Midbrain (tissue), 1 donor: Measurements from ENCODE around the gene ATAT1.
"Not testable (repeated sequence)": the region's sequence is repeated elsewhere in the genome, so short reads cannot be mapped to it uniquely, and the experiment has no call there.

ENCODE experiments used
- DNase-seq: peaks from one replicate; lab custom pipeline; 2025; lab: John Stamatoyannopoulos, UW

Gene ATAT1

DNA sequence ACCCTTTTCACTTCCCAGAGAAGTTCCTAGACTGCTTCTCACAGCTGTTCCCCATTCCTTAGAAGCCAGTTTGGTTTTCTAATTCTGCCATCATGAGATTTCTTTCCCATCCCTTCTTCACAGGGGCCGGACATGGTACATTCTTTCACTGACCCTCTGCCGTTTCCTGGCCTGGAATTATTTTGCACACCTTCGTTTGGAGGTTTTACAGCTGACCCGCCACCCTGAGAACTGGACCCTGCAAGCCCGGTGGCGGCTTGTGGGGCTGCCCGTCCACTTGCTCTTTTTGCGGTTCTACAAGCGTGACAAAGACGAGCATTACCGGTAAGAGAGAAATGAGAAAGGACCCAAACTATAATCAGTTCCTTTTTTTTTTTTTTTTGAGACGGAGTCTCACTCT is 24.5 kb downstream of the ATAT1 start:
- no peak for DNase-seq

DNA sequence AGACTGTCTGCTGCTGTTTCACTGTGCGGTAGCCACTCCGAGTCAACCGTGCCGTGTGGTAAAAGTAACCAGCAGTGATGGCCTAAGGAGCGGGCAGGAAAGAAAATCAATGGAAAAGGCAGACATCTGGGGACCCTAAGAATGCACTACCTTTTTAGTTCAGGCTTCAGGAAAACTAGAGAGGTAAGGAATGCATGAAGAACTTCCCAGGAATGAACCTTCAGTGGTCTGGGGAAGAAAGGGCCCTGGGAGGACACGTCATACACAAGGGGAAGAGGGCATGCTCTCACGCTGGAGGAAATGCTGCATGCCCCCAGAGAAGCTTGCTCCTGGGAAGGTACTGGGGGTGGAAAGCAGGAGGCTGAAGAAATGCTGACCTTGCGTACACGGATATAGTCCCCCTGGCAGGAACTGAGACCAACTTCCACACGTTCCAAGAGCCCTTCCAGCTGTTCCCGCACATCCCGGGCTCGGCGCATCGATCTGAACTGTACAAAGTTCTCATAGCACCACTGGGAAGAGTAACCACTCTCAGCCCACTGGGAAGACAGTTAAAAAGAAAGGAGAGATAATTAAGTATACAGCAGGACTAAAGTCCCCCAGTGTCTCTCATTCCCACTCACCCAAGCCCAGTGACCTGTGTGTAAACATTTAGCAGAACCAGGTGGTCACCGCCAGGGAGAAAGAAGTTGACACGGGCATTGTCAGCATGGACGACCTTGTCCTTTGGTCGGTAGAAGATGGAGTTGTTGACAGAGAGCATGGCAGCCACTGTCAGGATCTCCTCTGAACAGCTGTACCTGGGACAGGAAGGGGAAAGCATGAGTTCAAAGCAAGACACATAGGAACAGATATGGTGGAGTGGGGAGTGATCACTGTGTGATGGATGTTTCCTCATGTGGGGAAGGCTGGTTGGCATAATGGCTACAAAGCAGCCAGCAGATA is 28.4 kb downstream of the ATAT1 start:
- no peak for DNase-seq

GRCh38 chr6:30655743-30656094 is 29.0 kb downstream of the ATAT1 start:
- no peak for DNase-seq

DNA sequence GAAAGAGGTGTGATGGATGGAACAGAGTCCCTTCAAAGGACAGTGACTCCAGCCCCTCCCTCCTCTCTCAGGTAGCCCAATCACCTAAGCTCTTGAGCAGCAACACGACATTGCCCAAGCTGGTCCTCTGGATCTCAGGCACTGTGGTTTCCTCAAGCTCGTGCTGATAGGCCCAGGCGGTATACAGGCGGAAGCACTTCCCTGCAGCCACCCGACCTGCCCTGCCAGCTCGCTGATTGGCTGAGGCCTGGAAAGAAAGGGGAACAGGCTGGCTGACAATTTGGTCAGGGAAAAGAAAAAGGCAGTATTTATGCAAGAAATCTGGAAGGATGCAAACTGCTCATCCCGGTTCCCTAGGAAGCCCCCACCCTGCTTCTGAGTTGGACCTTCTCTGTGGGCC is 29.8 kb downstream of the ATAT1 start:
- DNase-seq: no peak

DNA sequence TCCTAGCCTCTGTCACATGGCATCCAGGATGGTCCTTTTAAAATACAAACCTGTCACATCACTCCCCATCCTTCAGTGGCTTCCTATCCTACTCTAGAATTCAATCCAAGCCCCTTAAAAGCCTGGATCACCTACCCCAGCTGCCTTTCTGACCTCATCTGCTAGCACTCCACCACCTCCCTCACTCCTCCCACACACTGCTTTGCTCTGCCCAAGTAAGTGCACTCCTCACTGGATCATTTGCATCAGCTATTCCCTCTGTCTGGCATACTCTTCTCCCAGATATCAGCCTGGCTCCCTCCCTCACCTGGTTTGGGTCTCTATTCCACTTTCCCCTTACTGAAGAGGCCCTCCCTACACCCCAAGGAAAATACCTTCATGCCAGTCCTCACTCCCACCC is 30.8 kb downstream of the ATAT1 start:
- no peak for DNase-seq

DNA sequence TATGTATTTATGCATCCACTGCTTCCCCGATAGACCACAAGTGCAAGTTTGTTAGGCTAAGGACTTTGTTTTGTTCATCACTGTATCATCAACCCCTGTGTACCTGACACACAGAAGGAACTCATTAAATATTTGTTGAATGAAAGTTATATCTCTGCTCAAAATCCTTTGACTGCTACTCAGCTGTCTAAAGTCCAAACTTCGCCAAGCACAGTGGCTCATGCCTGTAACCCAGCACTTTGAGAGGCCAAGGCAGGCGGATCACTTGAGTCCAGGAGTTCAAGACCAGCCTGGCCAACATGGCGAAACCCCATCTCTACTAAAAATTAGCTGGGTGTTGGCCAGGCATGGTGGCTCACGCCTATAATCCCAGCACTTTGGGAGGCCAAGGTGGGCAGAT is 31.2 kb downstream of the ATAT1 start:
- DNase-seq: not testable (repeated sequence)

GRCh38 chr6:30664994-30665767 is 38.5 kb downstream of the ATAT1 start:
- no peak for DNase-seq

GRCh38 chr6:30666300-30666699 is 39.6 kb downstream of the ATAT1 start:
- not testable (repeated sequence) for DNase-seq

GRCh38 chr6:30670760-30671527 is 44.3 kb downstream of the ATAT1 start:
- DNase-seq: no peak

DNA sequence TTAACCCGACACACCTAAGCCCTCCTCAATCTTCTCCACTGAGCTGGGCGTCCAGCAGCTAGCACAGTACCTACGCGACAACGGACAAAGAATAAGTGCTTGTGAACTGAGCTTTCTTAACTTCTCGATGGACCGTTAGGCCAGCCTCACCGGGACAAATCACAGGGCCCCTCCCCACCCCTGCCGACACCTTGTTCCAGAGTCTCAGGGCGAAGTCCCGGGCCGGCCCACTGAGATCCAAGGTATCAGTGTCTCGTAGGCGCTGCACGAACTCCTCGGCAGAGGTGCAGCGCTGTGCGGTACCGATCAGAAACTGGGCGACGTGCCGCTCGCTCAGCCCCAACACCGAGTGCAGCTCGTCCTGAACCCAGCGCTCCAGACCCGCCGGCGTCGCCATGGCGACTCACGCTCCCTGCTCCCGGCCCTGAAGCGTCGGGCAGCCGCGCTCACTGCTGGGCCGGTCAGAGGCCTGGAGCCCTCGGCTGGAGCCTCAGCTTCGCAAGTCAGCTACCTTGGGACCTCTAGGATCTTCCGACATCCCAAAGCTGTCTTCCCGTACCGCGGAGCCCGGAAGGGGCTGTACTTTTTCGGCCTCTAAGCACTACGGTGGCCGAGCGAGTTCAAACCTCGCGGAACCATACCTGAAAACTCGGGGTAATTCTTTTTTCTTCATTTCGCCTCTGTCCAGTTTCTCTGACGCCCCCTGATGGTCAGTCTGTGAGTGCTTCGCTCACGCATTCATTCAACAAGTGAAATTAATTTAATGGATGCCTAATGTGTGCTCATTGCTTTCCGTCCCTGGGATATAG is 46.0 kb downstream of the ATAT1 start, which contains the start of gene DHX16:
DHX16 (minus strand) TSS at position 562 of the 809 bp plus-strand sequence; CDS start at position 397, 165 bp downstream.
- peak; percentile 92 for DNase-seq

DNA sequence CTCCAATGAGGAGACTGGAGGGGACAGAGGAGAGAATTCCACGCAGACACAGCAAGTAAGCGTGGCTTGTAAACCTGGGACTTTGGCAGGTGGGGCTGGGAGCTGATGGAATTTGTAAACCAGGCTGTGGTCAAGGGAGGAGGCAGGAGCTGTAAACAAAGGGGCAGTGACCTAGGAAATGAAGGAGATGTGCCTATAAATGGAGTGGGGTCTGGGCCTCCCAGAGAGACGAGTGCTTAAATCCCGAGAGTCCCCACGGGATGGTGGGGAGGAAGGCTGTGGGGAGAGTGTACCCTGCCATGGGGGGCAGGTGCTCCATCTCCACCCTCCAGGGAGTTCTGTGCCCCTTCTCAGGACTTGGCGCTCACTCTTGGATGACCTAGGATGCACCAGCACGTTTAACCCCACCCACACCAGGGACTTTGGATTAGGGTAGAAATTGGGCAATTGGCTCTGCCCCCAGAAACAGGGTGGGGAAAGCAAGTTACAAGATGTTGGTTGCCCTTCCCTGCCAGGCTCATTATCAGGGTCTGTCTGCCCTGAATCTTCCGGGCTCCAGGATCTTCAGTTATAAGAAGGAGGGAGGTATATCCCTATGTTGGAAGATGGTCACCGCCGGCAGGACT is 50.1 kb downstream of the ATAT1 start:
- no peak for DNase-seq

DNA sequence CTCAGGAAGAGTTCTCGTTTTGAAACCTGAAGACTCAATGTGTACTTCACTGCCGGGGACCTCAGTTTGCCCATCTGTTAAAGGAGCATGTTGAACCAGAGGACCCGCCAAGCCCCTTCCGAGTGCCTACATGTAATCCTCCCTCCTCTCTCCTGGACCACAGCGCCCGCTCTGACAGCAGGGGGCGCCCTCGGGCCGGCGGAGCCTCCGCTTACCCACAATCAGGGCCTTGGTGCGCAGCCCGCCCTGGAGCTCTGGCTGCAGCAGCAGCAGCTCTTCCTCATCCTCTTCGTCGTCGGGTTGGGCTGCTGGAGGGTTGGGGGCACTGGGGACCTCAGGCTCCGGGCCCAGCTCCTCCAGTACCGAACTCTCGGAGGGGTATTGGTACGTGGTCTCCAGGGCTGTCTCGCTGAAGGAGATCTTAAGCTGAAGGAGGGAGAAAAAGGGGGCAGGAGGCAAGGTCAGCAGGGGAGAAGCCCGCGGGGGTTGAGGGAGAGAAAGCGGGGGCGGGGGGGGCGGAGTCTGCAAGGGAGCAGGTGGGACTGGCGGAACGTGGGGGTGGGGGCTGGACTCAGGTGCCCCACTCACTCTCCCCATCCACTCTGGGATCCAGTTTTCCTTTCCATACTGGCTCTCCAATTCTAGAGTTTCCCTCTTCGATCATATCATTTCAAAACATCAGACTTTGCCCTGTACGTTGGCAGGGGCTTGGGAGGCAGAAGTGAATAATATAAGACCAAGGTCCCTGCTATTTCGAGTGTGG is 52.5 kb downstream of the ATAT1 start:
- peak; percentile 87 for DNase-seq

DNA sequence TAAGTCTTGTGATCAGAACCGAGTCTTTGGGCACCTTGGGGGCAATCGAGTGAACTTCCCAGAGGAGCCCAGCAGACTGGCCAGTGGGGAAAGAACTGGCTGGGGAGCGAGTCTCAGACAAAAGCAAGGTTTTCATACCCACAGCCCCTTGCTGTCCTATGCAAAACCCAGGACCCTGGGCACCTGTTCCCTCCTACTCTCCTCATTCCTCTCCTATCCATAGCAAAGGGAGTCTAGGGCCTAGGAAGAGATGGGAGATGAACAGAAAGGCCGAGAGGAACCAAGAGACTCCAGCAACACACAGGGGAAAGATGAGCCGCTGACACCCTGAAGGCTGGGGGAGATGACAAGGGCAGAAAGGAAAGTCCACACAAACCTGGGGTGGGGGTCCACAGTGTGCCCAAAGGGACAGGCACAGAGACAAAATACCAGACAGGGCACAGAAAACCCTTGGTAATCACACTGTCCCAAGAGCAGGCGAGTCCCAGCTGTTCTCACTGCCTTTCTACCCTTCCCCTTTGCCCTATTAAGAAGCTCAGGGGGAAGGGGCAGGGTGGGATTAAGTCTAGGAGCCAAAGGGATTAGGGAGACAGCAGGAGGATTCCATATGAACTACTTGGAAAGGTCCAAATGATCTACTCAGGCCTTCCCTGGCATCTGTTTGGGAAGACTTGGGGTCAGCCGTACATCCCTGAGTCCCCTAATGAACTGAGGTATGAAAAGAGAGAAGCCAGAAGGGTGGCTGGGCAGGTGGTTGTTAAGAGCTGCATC is 53.3 kb downstream of the ATAT1 start:
- DNase-seq: no peak

GRCh38 chr6:30681766-30682142 is 55.1 kb downstream of the ATAT1 start:
- DNase-seq: no peak

- peak; percentile 17 for DNase-seq
These were observed 55.8 kb downstream of the ATAT1 start for GRCh38 chr6:30682143-30683117.

DNA sequence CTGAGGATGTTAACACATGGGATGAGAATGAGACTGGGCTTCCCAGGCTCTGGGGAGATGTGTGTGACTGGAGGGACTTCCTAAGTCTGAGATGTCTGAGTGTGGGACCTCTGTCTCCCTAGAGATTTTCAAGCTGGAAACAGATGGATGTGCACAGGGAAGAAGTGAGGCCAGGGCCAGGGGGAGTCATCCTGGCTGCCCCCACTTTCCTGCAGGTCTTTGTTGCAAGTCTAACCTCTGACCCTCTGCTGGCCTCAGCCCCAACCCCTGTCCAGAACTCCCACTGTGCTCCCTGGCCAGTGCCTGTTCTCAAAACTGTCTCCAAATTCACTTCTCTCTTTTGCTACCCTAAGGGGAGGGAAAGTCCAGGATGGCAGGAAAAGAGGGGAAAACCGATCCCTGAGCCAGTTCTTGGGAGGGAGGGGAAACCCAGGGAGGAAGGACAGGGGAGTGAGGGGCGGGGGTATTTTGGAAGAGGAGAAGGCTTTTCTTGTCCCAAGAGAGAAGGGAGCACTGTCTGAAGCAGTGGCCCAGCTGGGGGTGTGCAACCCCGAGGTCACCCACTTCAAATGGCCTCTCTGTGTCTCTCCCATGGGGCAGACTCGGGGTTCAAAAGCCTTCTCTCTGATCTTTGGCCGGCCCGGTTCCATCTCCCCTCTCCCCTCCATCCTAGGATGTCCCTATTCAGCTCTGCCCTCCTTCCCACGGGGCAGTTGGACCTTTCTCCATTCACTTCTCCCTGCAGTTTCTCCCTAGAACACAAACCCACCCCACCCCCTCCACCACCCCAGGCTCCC is 56.7 kb downstream of the ATAT1 start:
- DNase-seq: no peak

GRCh38 chr6:30683980-30684338 is 57.3 kb downstream of the ATAT1 start:
- no peak for DNase-seq
